T-cell (primary cell): ENCODE measurements around the gene PDZRN3. TPM values are rescaled to one million over a fixed set of nuclear protein-coding genes. Genes with fewer than 3 reads are reported as not detected.

Experiments used
- ATAC-seq, 4 experiments: fragments of 200-7000 bp in 3 of 4; fragments of 150-1000 bp in 1 of 4; cut with Tn5 transposase; replicated peaks in 1 of 4; 1 replicate in 3 of 4; 2 replicates in 1 of 4; pipeline ENCODE4 v1.10.0; 2021; ENCODE audit warnings: moderate library complexity in 3 of 4, mild to moderate bottlenecking in 2 of 4, moderate number of reproducible peaks in 1 of 4
- CTCF ChIA-PET, 2 donors: fragments of 300-600 bp; sonication (Branson Sonifier 250); formaldehyde crosslinking; loops; one replicate each; lab custom pipeline; 2022; ENCODE audit warnings: antibody characterized with exemption in 2 of 2; lab: Charles Lee
- POLR2A ChIA-PET, 2 donors: fragments of 300-600 bp; sonication (Branson Sonifier 250); formaldehyde crosslinking; loops; one replicate each; lab custom pipeline; 2022; ENCODE audit warnings: antibody characterized with exemption in 2 of 2; lab: Charles Lee
- DNase-seq, 35 experiments: peaks; one replicate each; pipeline versions ENCODE4 v3.0.0 to v3.0.0-alpha.2; 2013 to 2023
- H3K27ac ChIP-seq: one replicate; pipeline ENCODE4 v1.5.1; 2013; ENCODE audit warnings: low read length
- H3K27me3 ChIP-seq, 2 experiments: replicated peaks in 1 of 2; 1 replicate in 1 of 2; 2 replicates in 1 of 2; pipeline versions ENCODE4 v1.6.1 to v1.7.0; 2013; ENCODE audit warnings: low read length in 1 of 2, mixed read lengths in 1 of 2; ENCODE audit not compliant: control insufficient read depth in 2 of 2, insufficient read depth in 2 of 2; ENCODE audit errors: extremely low read depth in 1 of 2
- H3K36me3 ChIP-seq, 2 donors: 1 replicate in 1 of 2; 2 replicates in 1 of 2; pipeline versions ENCODE4 v1.6.1 to v1.7.0; 2013; ENCODE audit warnings: low read length in 1 of 2; ENCODE audit not compliant: control insufficient read depth in 2 of 2, insufficient read depth in 1 of 2; ENCODE audit errors: extremely low read depth in 1 of 2
- H3K4me1 ChIP-seq, 2 experiments: 1 replicate in 1 of 2; 2 replicates in 1 of 2; pipeline versions ENCODE4 v1.6.1 to v1.7.0; 2013; ENCODE audit warnings: low read length in 2 of 2, mixed read lengths in 1 of 2; ENCODE audit not compliant: insufficient read depth in 2 of 2, control insufficient read depth in 1 of 2; ENCODE audit errors: extremely low read depth in 1 of 2
- H3K4me3 ChIP-seq, 2 donors: 1 replicate in 1 of 2; 2 replicates in 1 of 2; pipeline versions ENCODE4 v1.5.1 to v1.7.0; 2013; ENCODE audit warnings: mild to moderate bottlenecking in 2 of 2, low read length in 1 of 2, moderate library complexity in 1 of 2; ENCODE audit not compliant: control insufficient read depth in 1 of 2; ENCODE audit errors: extremely low read depth in 1 of 2
- H3K9me3 ChIP-seq: 2 replicates; pipeline ENCODE4 v1.7.0; 2013
- H3K27ac Mint-ChIP-seq, 2 donors: one replicate each; pipeline ENCODE4 v1.8.0; 2020 to 2021; ENCODE audit warnings: mild to moderate bottlenecking in 2 of 2, mixed read lengths in 2 of 2
- H3K27me3 Mint-ChIP-seq, 2 donors: one replicate each; pipeline ENCODE4 v1.8.0; 2021 to 2022; ENCODE audit warnings: mixed read lengths in 2 of 2
- H3K36me3 Mint-ChIP-seq: one replicate; pipeline ENCODE4 v1.8.0; 2021; ENCODE audit warnings: mixed read lengths
- H3K4me1 Mint-ChIP-seq, 3 donors: one replicate each; pipeline ENCODE4 v1.8.0; 2020 to 2022; ENCODE audit warnings: mixed read lengths in 3 of 3, mild to moderate bottlenecking in 1 of 3
- H3K4me3 Mint-ChIP-seq, 3 donors: one replicate each; pipeline ENCODE4 v1.8.0; 2020 to 2022; ENCODE audit warnings: mild to moderate bottlenecking in 3 of 3, mixed read lengths in 3 of 3, moderate library complexity in 3 of 3
- H3K9me3 Mint-ChIP-seq, 3 donors: one replicate each; pipeline ENCODE4 v1.8.0; 2020 to 2022; ENCODE audit warnings: mixed read lengths in 3 of 3
- WGBS: methylation state at CpG from one replicate; pipeline ENCODE4 v1.1.5; 2013; ENCODE audit warnings: missing lambda C conversion rate; ENCODE audit not compliant: insufficient coverage; 5-methylcytosine and 5-hydroxymethylcytosine counted together
- total RNA-seq, 35 experiments: library from RNA in 6 of 35; stranded (reverse) in 6 of 35; fragments of 120-200 nt in 1 of 35; gene quantifications; one replicate each; pipeline versions ENCODE4 v1.2.1 to v1.2.4 and lab custom pipeline; 2013 to 2026

The PDZRN3 gene
- total RNA-seq, 5 donors from 2014 or later (not counting 1 experiment from before 2014, with no cell fraction given) = 0.16 to 0.73 (median 0.18) TPM; not detected in 2

DNA sequence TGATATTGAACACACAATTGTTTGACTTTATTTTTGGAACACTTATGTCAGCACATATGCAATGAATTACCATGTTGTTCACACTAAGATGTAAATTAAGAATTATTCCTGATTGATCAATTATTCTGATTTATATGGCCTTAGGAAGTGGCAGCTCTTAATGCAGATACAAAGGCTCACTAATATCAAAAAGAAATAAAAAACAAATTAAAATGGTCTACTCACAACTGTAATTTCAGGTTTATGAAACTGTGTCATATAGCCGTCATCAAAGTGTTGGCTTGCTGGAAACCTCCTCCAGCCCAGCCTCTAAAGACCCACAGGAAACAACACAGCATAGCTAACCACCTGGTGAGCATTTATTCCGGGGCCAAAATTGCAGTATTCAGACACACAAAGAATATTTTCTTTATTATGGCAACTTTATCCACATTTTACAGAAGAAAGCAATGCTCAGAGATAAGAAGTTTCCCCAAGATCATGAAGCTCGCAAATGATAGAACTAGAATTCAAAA lies 33.4 kb downstream of the PDZRN3 start:
- Mint-ChIP-seq H3K4me3 (no peak overlapping the region), H3K27me3 (peaks cover 0 to 2% of the 10 kb centered on the region in 2 donors), H3K4me1 (no peaks in the 10 kb centered on the region), H3K27ac (no peak overlapping the region), H3K9me3 (peaks cover 0 to 5% (median 0%) of the 10 kb centered on the region in 3 donors), H3K36me3 (no peaks in the 10 kb centered on the region)
- no peak for DNase-seq
- ChIA-PET POLR2A (no interaction called here), CTCF (no interaction called here)
- Histone ChIP-seq H3K4me1 (no peaks in the 10 kb centered on the region), H3K27ac (no peak overlapping the region), H3K4me3 (no peak overlapping the region), H3K36me3 (no peaks in the 10 kb centered on the region), H3K27me3 (peaks cover 0 to 2% of the 10 kb centered on the region in 2 experiments), H3K9me3 (no peaks in the 10 kb centered on the region)
- no peak for ATAC-seq
- 45% methylated on average over 1 of the region's 3 CpGs for WGBS

- peaks cover 0 to 5% (median 0%) of the 10 kb centered on the region in 3 donors for H3K9me3 Mint-ChIP-seq
- Histone ChIP-seq H3K9me3 (no peaks in the 10 kb centered on the region), H3K36me3 (no peaks in the 10 kb centered on the region), H3K4me3 (no peak overlapping the region), H3K27ac (no peak overlapping the region), H3K4me1 (no peaks in the 10 kb centered on the region), H3K27me3 (no peaks in the 10 kb centered on the region)
- CTCF ChIA-PET = no interaction called here
- no CpG with 5 or more reads among the region's 1 CpG for WGBS
- ATAC-seq (no peak), DNase-seq (no peak)
- no peaks in the 10 kb centered on the region for H3K4me1 Mint-ChIP-seq
- H3K4me3 Mint-ChIP-seq = no peak overlapping the region
- no peak overlapping the region for H3K27ac Mint-ChIP-seq
- H3K27me3 Mint-ChIP-seq = peaks cover 0 to 11% of the 10 kb centered on the region in 2 donors
- POLR2A ChIA-PET = no interaction called here
- H3K36me3 Mint-ChIP-seq = no peaks in the 10 kb centered on the region
These were observed 38.1 kb downstream of the PDZRN3 start for GRCh38 chr3:73586628-73587027.

GRCh38 chr3:73586190-73586589 lies 38.6 kb downstream of the PDZRN3 start:
- H3K27ac Mint-ChIP-seq = no peak overlapping the region
- H3K27me3 Mint-ChIP-seq = peaks cover 0 to 11% of the 10 kb centered on the region in 2 donors
- Histone ChIP-seq H3K9me3 (no peaks in the 10 kb centered on the region), H3K4me3 (no peak overlapping the region), H3K27ac (no peak overlapping the region), H3K27me3 (no peaks in the 10 kb centered on the region), H3K4me1 (no peaks in the 10 kb centered on the region), H3K36me3 (no peaks in the 10 kb centered on the region)
- DNase-seq (no peak), ATAC-seq (no peak)
- no peaks in the 10 kb centered on the region for H3K4me1 Mint-ChIP-seq
- WGBS = 80% methylated on average over 3 of the region's 4 CpGs
- H3K36me3 Mint-ChIP-seq = no peaks in the 10 kb centered on the region
- H3K4me3 Mint-ChIP-seq = no peak overlapping the region
- POLR2A ChIA-PET = no interaction called here
- H3K9me3 Mint-ChIP-seq = peaks cover 0 to 5% (median 0%) of the 10 kb centered on the region in 3 donors
- CTCF ChIA-PET = no interaction called here

- H3K9me3 ChIP-seq = no peaks in the 10 kb centered on the region
- no peaks in the 10 kb centered on the region for H3K4me1 ChIP-seq
- H3K27me3 Mint-ChIP-seq = peaks cover 0 to 11% of the 10 kb centered on the region in 2 donors
- no peaks in the 10 kb centered on the region for H3K4me1 Mint-ChIP-seq
- no peak overlapping the region for H3K27ac ChIP-seq
- POLR2A ChIA-PET = no interaction called here
- ATAC-seq = no peak
- H3K4me3 ChIP-seq = no peak overlapping the region
- no peaks in the 10 kb centered on the region for H3K36me3 Mint-ChIP-seq
- no peaks in the 10 kb centered on the region for H3K36me3 ChIP-seq
- H3K9me3 Mint-ChIP-seq = peaks cover 0 to 5% (median 0%) of the 10 kb centered on the region in 3 donors
- CTCF ChIA-PET = no interaction called here
- no peak overlapping the region for H3K27ac Mint-ChIP-seq
- H3K4me3 Mint-ChIP-seq = no peak overlapping the region
- DNase-seq = no peak
- H3K27me3 ChIP-seq = no peaks in the 10 kb centered on the region
These were observed 39.9 kb downstream of the PDZRN3 start for GRCh38 chr3:73584873-73585272.

DNA sequence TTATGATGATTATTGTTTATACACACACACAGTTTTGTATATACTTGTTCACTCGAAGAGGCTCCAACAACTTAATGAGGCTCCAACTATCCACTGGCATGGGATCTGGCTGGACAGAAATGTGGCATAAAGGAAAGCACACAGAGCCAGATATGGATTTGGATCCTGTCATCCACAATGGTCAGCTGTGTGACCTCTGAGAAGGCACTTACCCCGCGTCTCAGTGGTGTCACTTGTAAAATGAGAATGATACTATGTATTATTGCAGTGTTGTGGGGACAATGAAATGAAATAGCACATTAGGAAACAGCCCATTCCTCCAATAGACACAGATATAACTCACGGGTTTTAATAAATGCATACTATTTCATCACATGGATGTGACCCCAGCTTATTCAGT lies 42.2 kb downstream of the PDZRN3 start:
- Mint-ChIP-seq H3K4me3 (no peak overlapping the region), H3K27ac (no peak overlapping the region)

DNA sequence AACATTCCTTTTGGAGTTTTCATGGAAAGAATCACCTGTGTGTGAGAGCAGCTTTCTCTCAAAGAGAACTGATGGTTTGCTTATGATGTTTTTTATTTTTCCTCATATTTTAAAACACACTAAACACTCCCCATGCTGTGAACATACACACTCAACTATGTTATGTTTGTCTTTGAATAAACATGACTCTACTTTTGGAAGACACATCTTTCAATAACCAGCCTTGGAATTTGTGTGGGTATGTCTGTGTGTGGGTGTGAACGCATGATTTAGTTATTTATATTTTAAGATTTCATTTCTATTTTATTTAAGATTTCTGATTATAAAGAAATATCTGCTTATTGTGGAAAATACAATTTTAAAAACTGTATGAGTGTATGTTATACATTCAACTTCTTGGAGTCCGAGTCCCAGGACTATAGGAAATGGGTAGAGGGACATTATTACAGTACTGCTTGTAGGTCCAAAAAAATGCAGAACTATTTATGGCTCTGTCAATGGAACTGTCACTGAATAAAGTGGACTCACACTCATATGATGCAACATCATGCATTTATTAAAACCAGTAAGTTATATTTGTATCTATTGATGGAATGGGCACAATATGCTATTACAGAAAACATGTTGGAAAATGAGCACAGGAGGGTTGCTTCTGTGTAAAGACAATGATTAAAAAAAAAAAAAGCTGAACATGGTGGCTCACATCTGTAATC lies 43.5 kb downstream of the PDZRN3 start:
- H3K36me3 ChIP-seq = no peaks in the 10 kb centered on the region
- POLR2A ChIA-PET = no interaction called here
- no peak overlapping the region for H3K27ac ChIP-seq
- WGBS = no CpG with 5 or more reads among the region's 2 CpGs
- DNase-seq = no peak
- H3K4me1 ChIP-seq = no peaks in the 10 kb centered on the region
- Mint-ChIP-seq H3K27me3 (peaks cover 0 to 11% of the 10 kb centered on the region in 2 donors), H3K36me3 (no peaks in the 10 kb centered on the region), H3K4me1 (no peaks in the 10 kb centered on the region), H3K27ac (no peak overlapping the region), H3K9me3 (peaks cover 0 to 3% (median 0%) of the 10 kb centered on the region in 3 donors), H3K4me3 (no peak overlapping the region)
- ATAC-seq = no peak
- H3K4me3 ChIP-seq = no peak overlapping the region
- CTCF ChIA-PET = interaction anchor here in 1 of 2 donors (0.7 kb wide), 1 partner anchor 89 kb away, joined by 3 read pairs; no protein-coding TSS in a partner anchor
- H3K27me3 ChIP-seq = no peaks in the 10 kb centered on the region
- H3K9me3 ChIP-seq = no peaks in the 10 kb centered on the region

More for the DNA sequence above, 42.2 kb downstream of the PDZRN3 start:
- Histone ChIP-seq H3K27me3 (no peaks in the 10 kb centered on the region), H3K36me3 (no peaks in the 10 kb centered on the region), H3K4me1 (no peaks in the 10 kb centered on the region), H3K4me3 (no peak overlapping the region), H3K27ac (no peak overlapping the region), H3K9me3 (no peaks in the 10 kb centered on the region)
- no peak for DNase-seq
- peaks cover 0 to 3% (median 0%) of the 10 kb centered on the region in 3 donors for H3K9me3 Mint-ChIP-seq
- no peaks in the 10 kb centered on the region for H3K4me1 Mint-ChIP-seq
- H3K36me3 Mint-ChIP-seq = no peaks in the 10 kb centered on the region
- WGBS = 100% methylated on average over 1 of the region's 4 CpGs
- CTCF ChIA-PET = interaction anchor here in 1 of 2 donors (0.6 kb wide), 1 partner anchor 1730 kb away, joined by 3 read pairs; no protein-coding TSS in a partner anchor
- ATAC-seq = no peak
- H3K27me3 Mint-ChIP-seq = peaks cover 0 to 11% of the 10 kb centered on the region in 2 donors
- POLR2A ChIA-PET = no interaction called here
